HCT116 (cell line): Measurements from ENCODE around the gene SGK2. TPM values are rescaled to one million over a fixed set of nuclear protein-coding genes. Genes with fewer than 3 reads are reported as not detected.

Experiments
- ATAC-seq: fragments of 200-7000 bp; cut with Tn5 transposase; 2 replicates; pipeline ENCODE4 v1.9.1; 2020; ENCODE audit warnings: mild to moderate bottlenecking, moderate library complexity
- BruUV-seq: library from RNA; stranded (reverse); fragments of 400-500 nt; replicated peaks from 2 replicates; lab custom pipeline; 2021; lab: Mats Ljungman, UMichigan
- CTCF ChIA-PET: fragments of 300-600 bp; sonication (Branson Sonifier 250); formaldehyde crosslinking; loops from one replicate; lab custom pipeline; 2021; ENCODE audit warnings: antibody characterized with exemption; lab: Charles Lee
- POLR2A ChIA-PET: fragments of 300-600, 350-600 bp; sonication (Branson Sonifier 250); formaldehyde crosslinking; loops from one replicate; lab custom pipeline; 2021; ENCODE audit warnings: antibody characterized with exemption; lab: Charles Lee
- RAD21 ChIA-PET, 2 experiments: fragments of 300-600 bp; sonication (Branson Sonifier 250); formaldehyde crosslinking; loops; one replicate each; lab custom pipeline; 2023; ENCODE audit warnings: low total read pairs in 2 of 2; ENCODE audit not compliant: uncharacterized antibody in 2 of 2, unreplicated experiment in 2 of 2, low non-redundant PET in 1 of 2; lab: Charles Lee
- DNase-seq: peaks from one replicate; pipeline ENCODE4 v3.0.0-alpha.2; 2010; ENCODE audit warnings: low read depth, low spot score
- H2AFZ ChIP-seq: fragments of 200-600 bp; shearing (Covaris generic), sonication (generic); 2 replicates; pipeline ENCODE4 v1.6.1; 2017; ENCODE audit warnings: low read depth, mixed run types, mixed read lengths, antibody characterized with exemption, low read length; ENCODE audit not compliant: poor library complexity, severe bottlenecking
- H3K27ac ChIP-seq: 2 replicates; pipeline ENCODE4 v1.5.1; 2012; ENCODE audit warnings: low read depth, low read length
- H3K27me3 ChIP-seq: fragments of 200-600 bp; sonication (generic); 2 replicates; pipeline ENCODE4 v1.6.1; 2016; ENCODE audit warnings: mixed run types, low read length, mixed read lengths; ENCODE audit not compliant: insufficient read depth
- H3K36me3 ChIP-seq, 2 experiments: fragments of 200-500 bp in 1 of 2; fragments of 200-600 bp in 1 of 2; sonication (Bioruptor generic) in 1 of 2; sonication (generic) in 1 of 2; 2 replicates each; pipeline versions ENCODE4 v1.5.1 to v1.6.1; 2014 to 2016; ENCODE audit warnings: low read length in 2 of 2, inconsistent platforms in 1 of 2, mixed read lengths in 1 of 2, mixed run types in 1 of 2; ENCODE audit not compliant: insufficient read depth in 2 of 2, control insufficient read depth in 1 of 2
- H3K4me1 ChIP-seq, 2 experiments: fragments of 200-600 bp in 1 of 2; sonication (generic) in 1 of 2; 2 replicates each; pipeline versions ENCODE4 v1.5.1 to v1.6.1; 2012 to 2017; ENCODE audit warnings: low read length in 2 of 2, inconsistent platforms in 1 of 2, mild to moderate bottlenecking in 1 of 2, mixed read lengths in 1 of 2, mixed run types in 1 of 2, moderate library complexity in 1 of 2; ENCODE audit not compliant: insufficient read depth in 2 of 2, control insufficient read depth in 1 of 2
- H3K4me2 ChIP-seq: fragments of 200-600 bp; sonication (generic); 2 replicates; pipeline ENCODE4 v1.6.1; 2017; ENCODE audit warnings: mixed run types, low read length, mixed read lengths
- H3K4me3 ChIP-seq, 2 experiments: fragments of 200-600 bp in 1 of 2; sonication (generic) in 1 of 2; replicated peaks in 1 of 2; 2 replicates each; pipeline ENCODE4 v1.5.1; 2011 to 2016; ENCODE audit warnings: low read length in 2 of 2, control low read depth in 1 of 2, low read depth in 1 of 2, mild to moderate bottlenecking in 1 of 2, mixed read lengths in 1 of 2, mixed run types in 1 of 2
- H3K79me2 ChIP-seq: fragments of 200-600 bp; sonication (generic); 2 replicates; pipeline ENCODE4 v1.6.1; 2017; ENCODE audit warnings: mild to moderate bottlenecking, mixed run types, low read length, moderate library complexity, mixed read lengths; ENCODE audit not compliant: insufficient read depth
- H3K9ac ChIP-seq: fragments of 200-600 bp; sonication (generic); 2 replicates; pipeline ENCODE4 v1.6.1; 2016; ENCODE audit warnings: low read length, mixed read lengths
- H3K9me2 ChIP-seq: fragments of 200-600 bp; sonication (generic), shearing (Covaris generic); 2 replicates; pipeline ENCODE4 v1.6.1; 2017; ENCODE audit warnings: mixed run types, mild to moderate bottlenecking, moderate library complexity; ENCODE audit not compliant: insufficient read depth
- H3K9me3 ChIP-seq, 2 experiments: fragments of 200-500 bp in 1 of 2; fragments of 200-600 bp in 1 of 2; sonication (Bioruptor generic) in 1 of 2; sonication (generic) in 1 of 2; 2 replicates each; pipeline ENCODE4 v1.6.1; 2014 to 2017; ENCODE audit warnings: low read length in 2 of 2, mixed read lengths in 2 of 2, inconsistent platforms in 1 of 2, low read depth in 1 of 2, mild to moderate bottlenecking in 1 of 2, mixed run types in 1 of 2, moderate library complexity in 1 of 2; ENCODE audit not compliant: control insufficient read depth in 1 of 2, insufficient read depth in 1 of 2
- H4K20me1 ChIP-seq: fragments of 200-600 bp; sonication (generic), shearing (Covaris generic); 2 replicates; pipeline ENCODE4 v1.6.1; 2017; ENCODE audit warnings: mixed run types, mild to moderate bottlenecking, moderate library complexity; ENCODE audit not compliant: insufficient read depth
- CBX3 ChIP-seq: IDR thresholded peaks from 2 replicates; pipeline ENCODE4 v1.6.1; 2012; ENCODE audit warnings: low read depth
- CTCF ChIP-seq, 3 experiments: fragments of 200-600 bp in 1 of 3; sonication (generic) in 1 of 3; IDR thresholded peaks in 2 of 3; conservative IDR thresholded peaks in 1 of 3; 2 replicates each; pipeline ENCODE4 v1.5.1; 2012 to 2017; ENCODE audit warnings: low read depth in 2 of 3, low read length in 2 of 3, antibody characterized with exemption in 1 of 3, borderline replicate concordance in 1 of 3, control low read depth in 1 of 3, mild to moderate bottlenecking in 1 of 3, mixed read lengths in 1 of 3, mixed run types in 1 of 3, moderate library complexity in 1 of 3; ENCODE audit not compliant: insufficient read depth in 1 of 3
- EGR1 ChIP-seq: IDR thresholded peaks from 2 replicates; pipeline ENCODE4 v1.6.1; 2012; ENCODE audit warnings: low read depth
- EZH2 ChIP-seq: fragments of 200-600 bp; sonication (generic); IDR thresholded peaks from 2 replicates; pipeline ENCODE4 v1.6.1; 2017; ENCODE audit warnings: antibody characterized with exemption, mixed run types
- FOSL1 ChIP-seq: IDR thresholded peaks from 2 replicates; pipeline ENCODE4 v1.6.1; 2012; ENCODE audit warnings: low read depth
- JUND ChIP-seq: IDR thresholded peaks from 2 replicates; pipeline ENCODE4 v1.6.1; 2012
- POLR2A ChIP-seq: IDR thresholded peaks from 2 replicates; pipeline ENCODE4 v1.7.0; 2011; ENCODE audit warnings: borderline replicate concordance; ENCODE audit not compliant: insufficient read depth, insufficient read length; ENCODE audit errors: extremely low read depth
- RAD21 ChIP-seq: IDR thresholded peaks from 2 replicates; pipeline ENCODE4 v1.6.1; 2012; ENCODE audit warnings: low read depth, mild to moderate bottlenecking
- SIN3A ChIP-seq: IDR thresholded peaks from 2 replicates; pipeline ENCODE4 v1.6.1; 2012; ENCODE audit warnings: low read depth
- ZFX ChIP-seq: fragments of 450-650 bp; IDR thresholded peaks from 2 replicates; pipeline ENCODE4 v1.6.1; 2017
- intact Hi-C: fragments of 100-400 bp; cut with micrococcal nuclease; formaldehyde crosslinking; loops from 2 replicates; pipeline ENCODE4 v1.10.0; 2022
- total RNA-seq: library from RNA; stranded (reverse); gene quantifications from one replicate; pipeline ENCODE4 v1.2.1, GENCODE V29; 2021; ENCODE audit not compliant: unreplicated experiment
- TF ChIP-seq, protein P1 (sequence below): IDR thresholded peaks from 2 replicates; pipeline ENCODE4 v1.6.1; 2012; ENCODE audit warnings: low read depth
- TF ChIP-seq, protein P2 (sequence below): IDR thresholded peaks from 2 replicates; pipeline ENCODE4 v1.6.1; 2012

SGK2 gene
- total RNA-seq, 1 experiment from 2014 or later: 2.3 TPM

GRCh38 chr20:43541214-43541613 lies 17.6 kb upstream of the SGK2 start:
- DNase-seq: no peak
- RAD21 ChIA-PET: no interaction called here
- TF ChIP-seq EZH2: no peak
- TF ChIP-seq EGR1: no peak
- no peak for TF ChIP-seq JUND
- no peak for TF ChIP-seq CTCF (IDR thresholded peaks at IDR 0.05 in 2 of 3, conservative IDR thresholded peaks at IDR 0.05 in 1 of 3; ENCODE audit: borderline replicate concordance in 1 of 3, insufficient read depth in 1 of 3, low read depth in 2 of 3, low read length in 2 of 3)
- TF ChIP-seq CBX3: no peak
- TF ChIP-seq ZFX: no peak
- TF ChIP-seq POLR2A: no peak
- no peak for TF ChIP-seq RAD21
- TF ChIP-seq, protein P1, sequence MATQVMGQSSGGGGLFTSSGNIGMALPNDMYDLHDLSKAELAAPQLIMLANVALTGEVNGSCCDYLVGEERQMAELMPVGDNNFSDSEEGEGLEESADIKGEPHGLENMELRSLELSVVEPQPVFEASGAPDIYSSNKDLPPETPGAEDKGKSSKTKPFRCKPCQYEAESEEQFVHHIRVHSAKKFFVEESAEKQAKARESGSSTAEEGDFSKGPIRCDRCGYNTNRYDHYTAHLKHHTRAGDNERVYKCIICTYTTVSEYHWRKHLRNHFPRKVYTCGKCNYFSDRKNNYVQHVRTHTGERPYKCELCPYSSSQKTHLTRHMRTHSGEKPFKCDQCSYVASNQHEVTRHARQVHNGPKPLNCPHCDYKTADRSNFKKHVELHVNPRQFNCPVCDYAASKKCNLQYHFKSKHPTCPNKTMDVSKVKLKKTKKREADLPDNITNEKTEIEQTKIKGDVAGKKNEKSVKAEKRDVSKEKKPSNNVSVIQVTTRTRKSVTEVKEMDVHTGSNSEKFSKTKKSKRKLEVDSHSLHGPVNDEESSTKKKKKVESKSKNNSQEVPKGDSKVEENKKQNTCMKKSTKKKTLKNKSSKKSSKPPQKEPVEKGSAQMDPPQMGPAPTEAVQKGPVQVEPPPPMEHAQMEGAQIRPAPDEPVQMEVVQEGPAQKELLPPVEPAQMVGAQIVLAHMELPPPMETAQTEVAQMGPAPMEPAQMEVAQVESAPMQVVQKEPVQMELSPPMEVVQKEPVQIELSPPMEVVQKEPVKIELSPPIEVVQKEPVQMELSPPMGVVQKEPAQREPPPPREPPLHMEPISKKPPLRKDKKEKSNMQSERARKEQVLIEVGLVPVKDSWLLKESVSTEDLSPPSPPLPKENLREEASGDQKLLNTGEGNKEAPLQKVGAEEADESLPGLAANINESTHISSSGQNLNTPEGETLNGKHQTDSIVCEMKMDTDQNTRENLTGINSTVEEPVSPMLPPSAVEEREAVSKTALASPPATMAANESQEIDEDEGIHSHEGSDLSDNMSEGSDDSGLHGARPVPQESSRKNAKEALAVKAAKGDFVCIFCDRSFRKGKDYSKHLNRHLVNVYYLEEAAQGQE: no peak
- no peak for TF ChIP-seq FOSL1
- TF ChIP-seq SIN3A: no peak
- TF ChIP-seq, protein P2, sequence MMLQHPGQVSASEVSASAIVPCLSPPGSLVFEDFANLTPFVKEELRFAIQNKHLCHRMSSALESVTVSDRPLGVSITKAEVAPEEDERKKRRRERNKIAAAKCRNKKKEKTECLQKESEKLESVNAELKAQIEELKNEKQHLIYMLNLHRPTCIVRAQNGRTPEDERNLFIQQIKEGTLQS: no peak

More at GRCh38 chr20:43541214-43541613, 17.6 kb upstream of the SGK2 start:
- H3K27ac ChIP-seq: no peak overlapping the region
- no peak for ATAC-seq
- ChIA-PET POLR2A (no interaction called here), CTCF (interaction anchor here (5.4 kb wide), 1 partner anchor 151 kb away, joined by 76 read pairs; no protein-coding TSS in a partner anchor)
- H3K4me2 ChIP-seq: no peak overlapping the region
- H3K79me2 ChIP-seq: no peaks in the 10 kb centered on the region
- no peak overlapping the region for H3K9ac ChIP-seq
- H3K36me3 ChIP-seq: peaks cover 0 to 7% of the 10 kb centered on the region in 2 experiments; a peak in 1 of 4 replicates
- H3K9me3 ChIP-seq: no peaks in the 10 kb centered on the region; a peak in 1 of 4 replicates
- H3K4me3 ChIP-seq: no peak overlapping the region
- BruUV-seq: no TSS peak
- no peaks in the 10 kb centered on the region for H3K27me3 ChIP-seq
- H3K4me1 ChIP-seq: no peaks in the 10 kb centered on the region
- intact Hi-C loops: no loop called here
- no peak overlapping the region for H2AFZ ChIP-seq
- H4K20me1 ChIP-seq: no peaks in the 10 kb centered on the region
- H3K9me2 ChIP-seq: no peaks in the 10 kb centered on the region
